Loucy (cell line): ENCODE results near the gene RIMBP2.

Experiments
- EZH2phosphoT487 ChIP-seq: fragments of 200-600 bp; IDR thresholded peaks from 2 replicates; pipeline ENCODE4 v1.6.1; 2018; ENCODE audit warnings: antibody characterized with exemption, mild to moderate bottlenecking, moderate library complexity, borderline replicate concordance
- TF ChIP-seq, protein P1 (sequence below): fragments of 200-600 bp; sonication (generic); conservative IDR thresholded peaks from 2 replicates; pipeline ENCODE4 v1.5.1; 2014; ENCODE audit warnings: mild to moderate bottlenecking, antibody characterized with exemption, low read length

- TF ChIP-seq, protein P1, sequence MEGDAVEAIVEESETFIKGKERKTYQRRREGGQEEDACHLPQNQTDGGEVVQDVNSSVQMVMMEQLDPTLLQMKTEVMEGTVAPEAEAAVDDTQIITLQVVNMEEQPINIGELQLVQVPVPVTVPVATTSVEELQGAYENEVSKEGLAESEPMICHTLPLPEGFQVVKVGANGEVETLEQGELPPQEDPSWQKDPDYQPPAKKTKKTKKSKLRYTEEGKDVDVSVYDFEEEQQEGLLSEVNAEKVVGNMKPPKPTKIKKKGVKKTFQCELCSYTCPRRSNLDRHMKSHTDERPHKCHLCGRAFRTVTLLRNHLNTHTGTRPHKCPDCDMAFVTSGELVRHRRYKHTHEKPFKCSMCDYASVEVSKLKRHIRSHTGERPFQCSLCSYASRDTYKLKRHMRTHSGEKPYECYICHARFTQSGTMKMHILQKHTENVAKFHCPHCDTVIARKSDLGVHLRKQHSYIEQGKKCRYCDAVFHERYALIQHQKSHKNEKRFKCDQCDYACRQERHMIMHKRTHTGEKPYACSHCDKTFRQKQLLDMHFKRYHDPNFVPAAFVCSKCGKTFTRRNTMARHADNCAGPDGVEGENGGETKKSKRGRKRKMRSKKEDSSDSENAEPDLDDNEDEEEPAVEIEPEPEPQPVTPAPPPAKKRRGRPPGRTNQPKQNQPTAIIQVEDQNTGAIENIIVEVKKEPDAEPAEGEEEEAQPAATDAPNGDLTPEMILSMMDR, result no peak
- TF ChIP-seq EZH2phosphoT487, result no peak
These were observed 354.0 kb downstream of the RIMBP2 start for GRCh38 chr12:130362060-130362459.
